GM19328 (cell line): Measurements from ENCODE around the gene TBL3.
"Not testable (repeated sequence)": the region's sequence is repeated elsewhere in the genome, so short reads cannot be mapped to it uniquely, and the experiment has no call there.

Experiments
- ATAC-seq: cut with Tn5 transposase; IDR thresholded peaks from one replicate; pipeline ENCODE4 v1.9.1; 2021; ENCODE audit warnings: mild to moderate bottlenecking, moderate library complexity; ENCODE audit not compliant: unreplicated experiment

TBL3 gene

DNA sequence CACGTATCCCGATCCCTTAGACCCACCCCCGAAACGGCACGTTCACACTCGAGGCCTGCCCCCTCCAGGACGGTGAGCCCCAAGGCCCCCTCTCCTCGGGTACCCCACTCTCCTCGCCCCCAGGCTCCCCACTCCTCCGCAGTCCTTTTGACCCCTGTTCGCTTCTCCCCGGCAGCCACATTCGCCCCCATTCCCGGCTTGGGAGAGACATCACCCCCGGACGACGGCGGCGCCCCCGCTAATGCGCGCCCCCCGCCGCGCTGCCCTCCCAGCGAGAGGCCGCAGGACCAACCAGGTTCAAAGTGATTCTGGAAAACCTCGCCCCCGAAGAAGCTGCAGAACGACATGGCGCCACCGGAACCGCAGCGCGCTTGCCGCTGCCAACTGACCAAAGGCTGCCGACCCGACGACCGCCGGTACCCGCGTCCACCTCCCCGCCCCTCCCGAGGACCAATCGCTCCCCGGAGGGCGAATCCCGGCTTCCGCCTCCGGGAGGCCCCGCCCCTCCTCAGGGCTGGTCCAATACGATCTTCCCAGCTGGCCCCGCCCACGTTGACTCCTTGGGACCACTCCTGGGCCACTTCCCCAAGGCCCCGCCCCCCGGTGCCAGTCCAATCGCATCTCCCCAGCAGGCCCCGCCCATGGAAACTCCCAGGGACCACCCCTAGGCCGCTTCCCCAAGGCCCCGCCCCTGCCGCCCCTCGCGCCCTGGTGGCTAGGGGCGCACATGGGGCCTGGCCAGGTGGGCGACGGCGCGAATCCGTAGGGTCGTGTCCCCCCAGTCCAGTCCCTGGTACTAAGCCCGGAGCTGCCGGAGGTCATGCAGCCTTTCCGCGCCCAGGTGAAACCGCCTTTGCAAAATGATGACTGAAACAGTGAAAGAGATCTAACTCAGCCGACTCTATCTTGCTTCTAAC is 28.8 kb upstream of the TBL3 start, which contains the start of gene MSRB1:
MSRB1 (minus strand) TSS at position 390 of the 917 bp plus-strand sequence; CDS start at position 347, 43 bp downstream.
- ATAC-seq: peak; percentile 87

DNA sequence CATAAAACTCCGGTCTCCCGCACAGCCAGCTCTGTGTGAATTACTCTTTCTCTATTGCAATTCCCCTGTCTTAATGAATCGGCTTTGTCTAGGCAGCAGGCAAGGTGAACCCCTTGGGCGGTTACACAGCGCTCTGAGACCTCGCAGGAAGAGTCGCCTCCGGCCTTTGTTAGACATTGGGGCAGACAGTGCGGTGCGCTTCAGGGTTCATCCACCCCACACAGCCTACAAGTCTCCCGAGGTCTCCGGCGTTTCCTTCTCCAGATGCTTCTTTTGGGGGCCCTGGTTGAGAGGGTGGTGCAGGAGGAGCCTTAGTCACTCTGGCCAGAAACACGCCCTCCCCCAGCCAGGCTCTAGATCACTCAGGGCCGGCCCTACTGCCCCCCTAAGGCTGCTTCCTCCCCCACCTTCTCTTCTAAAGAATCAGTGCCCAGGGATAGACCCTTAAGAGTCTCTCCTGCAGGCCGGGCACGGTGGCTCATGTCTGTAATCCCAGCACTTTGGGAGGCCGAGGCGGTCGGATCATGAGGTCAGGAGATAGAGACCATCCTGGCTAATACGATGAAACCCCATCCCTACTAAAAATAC is 27.1 kb upstream of the TBL3 start:
- ATAC-seq: no peak

DNA sequence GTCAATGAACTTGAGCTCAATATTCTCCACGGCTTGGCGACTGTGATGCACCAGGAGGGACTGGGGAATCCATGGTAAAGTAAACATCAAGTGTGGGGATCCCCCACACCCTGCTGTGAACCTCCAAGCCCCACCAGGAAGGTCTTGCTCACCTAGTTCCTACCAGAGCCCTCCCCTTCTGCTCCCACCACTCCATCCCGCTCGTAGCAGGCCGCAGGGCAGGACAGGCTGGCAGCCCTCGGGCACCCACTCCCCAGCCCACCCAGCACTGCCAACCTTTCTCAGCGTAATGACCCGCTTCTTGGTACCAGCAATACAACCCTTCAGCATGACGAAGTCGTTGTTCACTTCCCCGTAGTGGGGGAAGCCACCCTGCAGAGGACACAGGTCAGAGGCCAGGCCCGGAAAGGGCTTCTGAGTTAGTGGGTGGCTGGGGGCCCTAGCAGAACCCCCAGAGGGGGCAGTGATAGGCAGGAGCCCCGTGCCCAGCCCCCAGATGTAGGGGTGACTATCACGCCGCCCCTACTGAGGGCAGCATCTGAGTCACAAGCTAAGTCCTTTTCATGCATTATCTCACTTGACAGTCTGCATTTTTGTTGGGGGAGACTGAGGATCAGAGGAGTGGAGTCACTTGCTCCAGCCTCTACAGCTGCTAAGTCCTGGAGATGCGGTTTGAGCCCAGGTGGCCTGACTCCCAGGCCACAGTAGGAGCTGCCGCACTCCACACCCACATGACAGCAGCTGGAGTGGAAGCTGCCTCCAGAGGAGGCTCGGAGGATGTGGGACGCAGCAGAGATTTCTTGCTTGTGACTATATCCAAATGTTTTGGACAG is 26.1 kb upstream of the TBL3 start:
- no peak for ATAC-seq

DNA sequence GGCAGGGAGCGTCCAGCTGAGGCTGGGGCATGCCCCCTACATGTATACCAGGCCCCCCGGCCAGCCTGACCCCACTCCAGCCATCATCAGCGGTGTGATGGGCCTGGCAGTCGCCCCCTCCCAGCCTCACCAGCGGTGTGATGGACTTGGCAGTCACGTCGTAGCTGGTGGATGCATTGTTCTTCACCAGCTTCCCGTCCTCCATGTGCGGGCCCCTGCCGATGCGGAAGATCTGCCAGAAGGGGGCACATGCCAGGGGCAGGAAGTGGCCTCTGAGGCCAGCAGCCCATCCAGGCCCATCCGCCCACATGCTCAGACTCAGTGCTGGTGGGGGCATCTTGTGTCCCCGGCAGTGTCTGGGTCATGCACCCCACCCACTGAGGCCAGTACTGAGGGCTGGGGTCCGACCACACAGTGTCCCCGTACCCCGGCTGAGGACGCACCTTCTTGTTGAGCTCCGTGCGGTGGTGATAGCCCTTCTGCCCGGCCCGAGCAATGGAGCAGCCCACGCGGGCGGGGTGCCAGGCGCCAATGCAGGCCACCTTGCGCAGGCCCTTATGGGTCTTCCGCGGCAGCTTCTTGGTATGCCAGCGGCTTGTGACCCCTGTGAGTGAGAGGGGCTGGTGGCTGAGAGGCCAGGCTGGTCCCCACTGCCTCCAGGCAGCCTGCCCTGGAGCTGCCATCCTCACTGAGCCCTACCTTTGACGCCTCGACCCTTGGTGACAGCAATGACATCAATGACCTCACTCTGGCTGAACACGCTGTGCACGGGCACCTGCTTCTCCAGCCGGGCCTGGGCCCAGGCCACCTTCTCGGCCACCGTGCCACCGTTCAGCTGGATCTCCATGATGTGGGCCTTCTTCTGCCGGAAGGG is 25.1 kb upstream of the TBL3 start:
- ATAC-seq: no peak

DNA sequence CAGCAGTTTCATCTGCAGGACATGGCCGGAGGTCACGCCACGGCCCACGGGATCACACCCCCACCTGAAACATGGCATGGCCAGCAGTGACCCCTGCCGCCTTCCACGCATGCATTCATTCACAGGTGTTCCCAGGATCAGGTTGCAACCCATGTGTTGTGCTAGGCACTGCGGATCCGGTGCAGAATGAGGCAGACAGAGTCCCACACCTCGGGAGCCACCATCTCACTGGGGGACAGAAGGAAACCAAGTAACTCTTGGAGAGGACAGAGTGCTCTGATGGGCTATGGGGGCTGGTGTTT is 24.5 kb upstream of the TBL3 start:
- no peak for ATAC-seq

DNA sequence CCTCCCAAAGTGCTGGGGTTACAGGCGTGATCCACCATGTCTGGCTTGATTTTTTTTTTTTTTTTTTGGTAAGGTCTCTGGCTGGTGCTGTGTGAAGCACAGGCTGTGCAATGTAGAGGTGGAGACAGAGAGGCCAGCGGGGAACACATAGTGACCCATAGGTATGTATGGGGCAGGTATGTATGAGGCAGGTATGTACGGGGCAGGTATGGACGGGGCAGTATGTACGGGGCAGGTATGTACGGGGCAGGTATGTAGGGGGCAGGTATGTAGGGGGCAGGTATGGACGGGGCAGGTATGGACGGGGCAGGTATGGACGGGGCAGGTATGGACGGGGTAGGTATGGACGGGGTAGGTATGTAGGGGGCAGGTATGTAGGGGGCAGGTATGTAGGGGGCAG is 22.3 kb upstream of the TBL3 start:
- ATAC-seq: no peak

DNA sequence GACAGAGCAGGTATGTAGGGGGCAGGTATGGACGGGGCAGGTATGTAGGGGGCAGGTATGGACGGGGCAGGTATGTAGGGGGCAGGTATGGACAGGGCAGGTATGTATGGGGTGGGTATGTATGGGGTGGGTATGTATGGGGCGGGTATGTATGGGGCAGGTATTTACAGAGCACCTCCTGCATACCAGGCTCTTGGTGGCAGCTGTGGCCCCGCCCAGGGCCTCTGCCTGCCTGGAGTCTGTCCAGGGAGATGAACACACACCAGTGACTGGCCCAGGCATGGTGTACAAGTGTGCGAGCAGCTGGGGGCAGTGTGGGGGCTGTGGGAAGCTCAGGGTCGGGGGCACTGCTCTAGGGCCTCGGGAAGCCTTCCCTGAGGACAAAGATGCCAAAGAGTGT is 21.8 kb upstream of the TBL3 start:
- ATAC-seq: no peak

DNA sequence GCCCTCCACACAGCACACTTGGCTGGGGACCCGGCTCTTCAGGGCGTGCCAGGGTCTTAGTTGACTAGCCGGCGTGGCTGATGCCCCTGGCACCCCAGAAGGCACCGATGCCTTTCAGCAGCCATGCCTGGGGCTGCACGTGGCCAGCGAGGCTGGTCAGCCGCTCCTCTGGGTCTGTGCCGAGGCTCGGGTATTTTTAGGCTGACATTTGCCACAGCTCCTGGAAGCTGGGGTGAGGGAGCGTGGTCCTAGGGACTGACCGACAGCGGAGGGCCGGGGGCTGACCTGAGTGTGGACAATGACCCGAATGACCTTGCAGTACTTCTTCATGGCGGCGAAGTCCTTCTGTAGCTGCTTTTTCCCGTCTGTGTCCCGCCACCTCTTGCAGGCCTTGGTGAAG is 21.3 kb upstream of the TBL3 start:
- ATAC-seq: no peak

DNA sequence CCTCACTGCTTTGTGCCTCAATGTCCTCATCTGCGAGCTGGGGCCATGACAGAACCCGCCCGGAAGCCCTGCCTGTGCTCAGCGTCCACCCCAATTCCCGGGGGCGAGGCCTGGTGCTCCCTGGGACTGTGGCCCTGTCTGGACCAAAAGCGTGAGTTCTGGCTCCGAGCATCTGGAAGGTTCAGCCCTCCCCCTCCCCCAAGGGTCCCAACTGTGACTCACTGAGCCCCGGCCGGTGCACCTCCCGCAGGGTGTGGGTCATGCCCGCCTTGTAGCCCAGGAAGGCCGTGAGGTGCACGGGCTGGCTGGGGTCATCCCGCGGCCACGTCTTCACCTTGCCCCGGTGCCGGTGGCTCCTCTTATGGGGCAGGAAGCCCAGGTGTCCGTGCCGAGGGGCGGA is 18.1 kb upstream of the TBL3 start:
- ATAC-seq: no peak

DNA sequence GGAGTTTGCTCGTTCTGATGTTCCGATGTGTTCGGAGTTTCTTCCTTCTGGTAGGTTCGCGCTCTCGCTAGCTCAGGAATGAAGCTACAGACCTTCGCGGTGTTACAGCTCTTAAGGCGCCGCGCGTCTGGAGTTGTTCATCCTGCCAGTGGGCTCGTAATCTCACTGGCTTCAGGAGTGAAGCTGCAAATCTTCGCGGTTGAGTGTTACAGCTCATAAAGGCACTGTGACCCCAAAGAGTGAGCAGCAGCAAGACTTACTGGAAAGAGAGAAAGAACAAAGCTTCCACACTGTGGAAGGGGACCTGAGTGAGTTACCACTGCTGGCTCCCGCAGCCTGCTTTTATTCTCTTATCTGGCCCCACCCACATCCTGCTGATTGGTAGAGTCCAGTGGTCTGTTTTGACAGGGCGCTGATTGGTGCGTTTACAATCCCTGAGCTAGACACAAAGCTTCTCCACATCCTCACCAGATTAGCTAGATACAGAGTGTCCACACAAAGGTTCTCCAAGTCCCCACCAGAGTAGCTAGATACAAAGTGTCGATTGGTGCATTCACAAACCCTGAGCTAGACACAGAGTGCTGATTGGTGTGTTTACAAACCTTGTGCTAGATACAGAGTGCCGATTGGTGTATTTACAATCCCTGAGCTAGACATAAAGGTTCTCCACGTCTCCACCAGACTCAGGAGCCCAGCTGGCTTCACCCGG is 14.3 kb upstream of the TBL3 start:
- not testable (repeated sequence) for ATAC-seq

DNA sequence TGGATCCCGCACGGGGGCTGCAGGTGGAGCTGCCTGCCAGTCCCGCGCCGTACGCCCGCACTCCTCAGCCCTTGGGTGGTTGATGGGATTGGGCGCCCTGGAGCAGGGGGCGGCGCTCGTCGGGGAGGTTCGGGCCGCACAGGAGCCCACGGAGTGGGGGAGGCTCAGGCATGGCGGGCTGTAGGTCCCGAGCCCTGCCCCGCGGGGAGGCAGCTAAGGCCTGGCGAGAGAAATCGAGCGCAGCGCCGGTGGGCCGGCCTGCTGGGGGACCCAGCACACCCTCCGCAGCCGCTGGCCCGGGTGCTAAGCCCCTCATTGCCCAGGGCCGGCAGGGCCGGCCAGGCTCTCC is 13.7 kb upstream of the TBL3 start:
- not testable (repeated sequence) for ATAC-seq

DNA sequence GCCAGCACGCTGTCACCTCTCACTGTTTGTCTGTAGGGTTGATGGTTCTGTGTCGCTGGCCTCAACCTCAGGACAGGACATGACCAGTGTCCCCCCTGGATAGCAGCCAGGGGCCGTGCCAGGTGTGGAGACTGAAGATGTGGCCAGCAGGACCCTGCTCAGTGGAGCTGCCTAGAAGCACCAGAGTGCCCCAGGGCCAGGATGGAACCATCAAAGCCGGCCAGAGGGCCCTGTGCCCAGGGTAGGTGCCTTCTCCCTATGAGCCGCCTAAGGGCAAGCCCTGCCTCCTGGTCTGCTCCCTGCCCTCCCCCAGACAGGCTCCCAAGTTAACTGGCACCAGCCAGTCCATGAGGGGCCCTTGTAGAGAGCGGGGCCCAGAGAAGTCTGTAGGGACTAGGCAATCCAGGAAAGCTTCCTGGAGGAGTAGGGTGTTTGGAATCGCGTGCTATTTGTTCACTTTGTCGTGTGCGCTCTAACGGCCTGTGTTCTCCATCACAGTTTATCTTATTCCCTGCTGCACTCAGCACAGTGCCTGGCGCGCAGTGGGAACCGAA is 13.1 kb upstream of the TBL3 start:
- no peak for ATAC-seq

DNA sequence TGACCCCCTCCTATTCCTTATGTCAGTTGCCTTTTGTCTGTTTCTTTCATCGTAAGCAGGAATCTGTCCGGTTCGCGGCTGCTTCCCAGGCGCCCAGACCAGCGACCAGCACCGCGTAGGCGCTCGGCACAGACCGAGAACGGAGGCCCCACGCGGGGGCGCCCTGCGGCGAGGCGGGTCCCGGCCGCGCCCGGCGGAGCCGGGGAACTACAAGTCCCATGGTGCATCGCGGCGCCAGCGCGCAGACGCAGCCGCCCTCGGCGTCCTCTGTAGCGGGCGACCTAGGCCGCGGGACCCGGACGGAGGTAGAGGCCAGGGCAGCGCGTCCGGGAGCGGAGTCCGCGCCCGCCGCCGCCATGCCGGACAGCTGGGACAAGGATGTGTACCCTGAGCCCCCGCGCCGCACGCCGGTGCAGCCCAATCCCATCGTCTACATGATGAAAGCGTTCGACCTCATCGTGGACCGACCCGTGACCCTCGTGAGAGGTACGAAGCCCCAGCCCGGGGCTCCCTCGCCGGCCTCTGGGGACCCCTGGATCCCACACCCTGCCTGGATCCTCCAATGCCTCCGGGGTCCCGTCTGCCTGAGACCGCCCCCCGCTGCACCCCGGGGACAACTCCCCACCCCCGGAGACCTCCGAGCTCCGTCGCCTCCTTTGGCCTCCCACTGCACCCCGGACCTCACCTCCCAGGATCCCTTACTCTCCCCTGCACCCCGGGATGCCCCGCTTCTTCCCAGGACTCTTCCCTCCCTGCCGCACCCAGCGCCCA is 12.4 kb upstream of the TBL3 start, which contains the start of gene NDUFB10:
NDUFB10 (plus strand) TSS at position 270 of the 771 bp plus-strand sequence; CDS start at position 357, 87 bp downstream.
- ATAC-seq: peak; percentile 59

DNA sequence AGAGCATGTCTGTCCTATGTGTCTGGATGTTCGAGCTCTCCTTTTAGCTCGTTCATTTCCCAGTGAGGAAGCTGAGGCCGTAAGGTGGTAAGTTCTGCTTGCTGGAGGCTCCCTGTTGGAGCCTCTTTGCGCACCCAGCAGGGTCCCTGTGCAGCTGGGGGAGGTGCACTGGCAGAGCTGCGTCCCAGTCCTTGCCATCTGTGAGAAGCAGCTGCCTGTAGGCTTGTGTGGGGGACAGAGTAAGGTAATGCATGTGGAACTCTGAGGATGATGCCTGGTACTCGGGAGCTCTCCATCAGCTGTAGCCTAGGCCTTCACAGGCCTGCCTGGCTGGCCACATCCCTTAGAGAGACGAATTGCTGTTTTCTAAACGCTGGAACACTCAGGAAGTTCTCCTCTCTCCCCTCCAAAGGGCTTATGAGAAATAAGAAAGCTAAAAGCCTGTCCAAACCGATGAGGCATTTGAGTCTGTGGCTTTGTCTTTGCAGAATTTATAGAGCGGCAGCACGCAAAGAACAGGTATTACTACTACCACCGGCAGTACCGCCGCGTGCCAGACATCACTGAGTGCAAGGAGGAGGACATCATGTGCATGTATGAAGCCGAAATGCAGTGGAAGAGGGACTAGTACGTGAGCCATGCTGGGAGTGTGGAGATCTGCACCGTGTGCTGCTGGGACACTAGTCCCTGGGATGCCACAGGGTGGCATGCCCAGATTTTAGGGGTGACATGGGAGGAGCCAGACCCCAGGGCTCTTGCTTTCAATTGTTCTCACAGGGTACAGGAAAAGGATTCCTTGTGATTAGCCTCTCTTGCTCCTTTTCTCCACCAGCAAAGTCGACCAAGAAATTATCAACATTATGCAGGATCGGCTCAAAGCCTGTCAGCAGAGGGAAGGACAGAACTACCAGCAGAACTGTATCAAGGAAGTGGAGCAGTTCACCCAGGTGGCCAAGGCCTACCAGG is 10.9 kb upstream of the TBL3 start:
- ATAC-seq: no peak

DNA sequence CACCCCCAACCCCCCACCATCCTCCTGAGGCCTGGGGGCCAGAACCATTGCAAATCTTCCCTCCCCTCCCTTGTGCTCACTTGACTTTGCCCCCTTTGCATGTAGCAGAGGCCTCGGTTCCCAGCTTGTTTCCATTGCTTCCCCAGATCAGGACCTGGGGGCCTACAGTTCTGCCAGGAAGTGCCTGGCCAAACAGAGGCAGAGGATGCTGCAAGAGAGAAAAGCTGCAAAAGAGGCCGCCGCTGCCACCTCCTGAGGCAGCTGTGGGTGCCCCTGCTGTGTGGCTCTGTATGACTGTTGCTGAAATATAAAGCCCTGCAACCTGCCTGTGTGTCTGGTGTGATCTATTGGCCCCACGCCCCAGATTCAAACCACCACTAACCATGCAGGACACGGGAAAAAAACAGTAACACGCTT is 10.2 kb upstream of the TBL3 start:
- no peak for ATAC-seq

DNA sequence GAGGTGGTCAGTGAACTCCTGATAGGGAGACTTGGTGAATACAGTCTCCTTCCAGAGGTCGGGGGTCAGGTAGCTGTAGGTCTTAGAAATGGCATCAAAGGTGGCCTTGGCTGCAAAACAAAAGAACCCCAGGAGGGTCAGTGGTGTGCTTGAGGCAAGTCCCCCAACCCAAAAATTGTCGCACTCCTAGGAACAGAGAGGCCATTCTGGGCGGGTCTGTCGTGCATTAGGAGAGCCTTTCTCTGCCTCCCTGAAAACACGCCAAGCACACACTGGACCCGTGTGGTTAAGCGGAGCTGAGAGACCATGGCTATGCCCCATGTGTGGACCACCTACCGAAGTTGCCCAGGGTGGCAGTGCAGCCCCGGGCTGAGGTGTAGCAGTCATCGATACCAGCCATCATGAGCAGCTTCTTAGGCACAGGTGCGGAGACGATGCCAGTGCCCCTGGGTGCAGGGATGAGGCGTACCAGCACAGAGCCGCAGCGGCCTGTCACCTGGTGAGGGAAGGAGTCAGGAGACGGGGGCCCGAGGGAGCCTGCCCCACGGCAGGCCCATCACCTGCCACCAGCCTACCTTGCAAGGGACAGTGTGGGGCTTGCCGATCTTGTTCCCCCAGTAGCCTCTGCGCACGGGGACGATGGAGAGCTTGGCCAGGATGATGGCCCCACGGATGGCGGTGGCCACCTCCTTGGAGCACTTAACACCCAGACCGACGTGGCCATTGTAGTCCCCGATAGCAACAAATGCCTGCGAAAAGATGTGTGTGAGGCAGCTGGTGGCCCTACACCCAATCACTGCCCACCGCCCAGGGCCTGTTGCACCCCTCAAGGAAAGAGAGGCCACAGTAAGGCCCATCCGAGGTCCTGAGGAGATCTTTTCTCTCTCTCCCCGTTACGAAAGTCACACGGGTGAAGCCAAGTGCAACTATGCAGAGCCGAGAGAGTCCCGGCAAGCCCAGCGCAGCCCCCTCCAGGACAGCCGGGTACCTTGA is 9.4 kb upstream of the TBL3 start:
- not testable (repeated sequence) for ATAC-seq
